Head of caudate nucleus (tissue), 42 donors: Measurements from ENCODE around the gene SHISAL2B.
"Not testable (repeated sequence)": the region's sequence is repeated elsewhere in the genome, so short reads cannot be mapped to it uniquely, and the experiment has no call there.

Experiments
- DNase-seq, 42 donors: peaks; one replicate each; pipeline versions ENCODE4 v3.0.0 to v3.0.0-alpha.2; 2020 to 2021; ENCODE audit warnings: mixed read lengths in 7 of 42
- intact Hi-C: fragments of 100-400 bp; cut with DNase I; formaldehyde crosslinking; loops from one replicate; pipeline ENCODE4 v1.15.0; 2022

SHISAL2B gene

DNA sequence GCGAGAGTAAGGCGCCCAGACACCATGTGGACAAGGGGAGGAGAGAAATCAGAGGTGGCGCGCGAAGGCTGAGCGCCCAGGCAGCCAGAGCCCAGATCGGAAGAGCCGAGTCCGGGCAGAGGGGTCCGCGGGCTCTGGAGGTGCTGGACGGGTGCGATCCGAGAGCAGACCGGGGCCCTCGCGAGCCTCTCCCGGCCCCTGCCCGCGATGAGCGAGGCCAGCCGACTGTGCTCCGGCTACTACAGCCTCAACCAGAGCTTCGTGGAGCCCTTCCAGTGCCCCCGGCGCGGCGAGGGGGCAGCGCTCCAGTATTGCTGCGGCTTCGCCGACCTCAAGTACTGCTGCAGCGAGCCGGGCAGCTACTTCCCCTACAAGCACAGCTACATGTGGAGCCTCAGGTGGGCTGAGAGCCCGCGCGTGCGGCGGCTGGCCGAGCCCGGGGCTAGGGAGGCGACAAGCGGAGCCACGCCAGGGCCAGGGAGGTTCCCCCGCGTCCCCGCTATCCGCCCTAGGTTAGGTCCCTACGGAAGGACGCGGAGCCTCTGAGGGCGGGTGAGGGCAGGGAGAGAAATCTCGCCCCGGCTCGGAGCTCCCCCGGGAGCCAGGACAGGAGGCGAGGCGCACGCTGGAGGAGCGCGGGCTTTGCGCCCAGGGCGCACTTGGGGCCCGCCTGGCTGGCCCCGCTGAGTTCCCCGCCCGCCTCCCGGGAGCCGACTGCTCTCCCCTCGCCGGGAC is at the start of gene SHISAL2B:
Gene SHISAL2B, plus strand, starts transcription at position 87 of the 735 bp plus-strand sequence. Its CDS starts 121 bp downstream, at position 208.
- intact Hi-C loops = no loop called here
- peak in 19 of 42 donors; percentile 6 to 46 (median 16) for DNase-seq

DNA sequence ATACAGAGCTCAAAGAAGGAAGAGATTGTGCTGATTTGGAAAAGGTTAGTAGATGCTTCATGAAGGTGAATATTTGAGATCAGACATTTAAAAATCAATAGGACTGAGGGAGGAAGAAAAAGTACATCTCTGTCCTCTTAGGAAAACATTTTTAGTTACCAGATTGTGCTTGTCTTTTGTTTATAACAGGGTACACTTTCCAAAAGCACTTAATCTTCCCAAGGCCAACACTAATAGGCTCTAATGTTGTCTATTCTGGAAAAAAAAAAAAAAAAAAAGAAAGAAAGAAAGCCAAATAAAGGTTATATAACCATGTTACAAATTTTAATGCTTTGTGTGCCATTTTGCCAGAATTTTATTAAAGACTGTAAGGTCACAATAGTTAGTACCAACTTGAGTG is 45.5 kb upstream of the SHISAL2B start:
- DNase-seq = no peak
- intact Hi-C loops = no loop called here

DNA sequence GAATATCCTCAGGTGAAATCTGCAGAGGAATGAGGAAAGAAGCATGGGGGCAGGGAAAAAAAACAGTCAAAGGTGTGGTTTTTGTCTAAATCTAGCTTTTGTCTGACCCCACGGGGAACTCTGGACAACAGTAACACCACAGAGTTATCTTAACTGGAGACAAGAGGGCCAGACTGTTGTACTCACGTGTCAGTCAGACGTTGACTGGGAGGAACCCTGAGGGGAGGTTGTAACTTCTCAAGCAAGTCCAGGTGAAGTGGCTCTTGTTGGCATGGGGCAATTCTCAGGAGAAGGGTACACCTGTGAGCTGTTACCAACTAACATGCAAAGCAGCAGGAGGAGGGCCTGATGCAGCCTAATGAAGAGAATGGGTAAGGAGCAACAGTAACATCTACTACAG is 44.1 kb upstream of the SHISAL2B start:
- no peak for DNase-seq

DNA sequence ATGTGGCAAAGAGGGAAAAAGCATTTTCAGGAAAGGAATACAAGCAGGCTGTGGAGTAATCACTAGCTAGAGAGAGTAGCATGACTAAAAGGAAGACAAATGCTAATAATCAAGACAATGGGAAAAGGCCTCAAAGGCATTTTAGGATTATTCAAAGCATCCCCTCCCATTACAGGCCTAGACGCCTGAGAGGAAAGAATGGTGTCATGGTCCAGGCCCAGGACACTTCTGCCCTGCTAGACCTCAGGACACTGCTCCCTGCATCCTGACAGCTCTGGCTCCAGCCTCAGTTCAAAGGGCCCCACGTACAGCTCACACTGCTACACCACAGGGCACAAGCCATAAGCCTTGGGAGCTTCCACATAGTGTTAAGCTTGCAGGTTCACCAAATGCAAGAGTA is 40.8 kb upstream of the SHISAL2B start:
- DNase-seq = no peak
- intact Hi-C loops = no loop called here

More for the DNA sequence above, 44.1 kb upstream of the SHISAL2B start:
- intact Hi-C loops = no loop called here

DNA sequence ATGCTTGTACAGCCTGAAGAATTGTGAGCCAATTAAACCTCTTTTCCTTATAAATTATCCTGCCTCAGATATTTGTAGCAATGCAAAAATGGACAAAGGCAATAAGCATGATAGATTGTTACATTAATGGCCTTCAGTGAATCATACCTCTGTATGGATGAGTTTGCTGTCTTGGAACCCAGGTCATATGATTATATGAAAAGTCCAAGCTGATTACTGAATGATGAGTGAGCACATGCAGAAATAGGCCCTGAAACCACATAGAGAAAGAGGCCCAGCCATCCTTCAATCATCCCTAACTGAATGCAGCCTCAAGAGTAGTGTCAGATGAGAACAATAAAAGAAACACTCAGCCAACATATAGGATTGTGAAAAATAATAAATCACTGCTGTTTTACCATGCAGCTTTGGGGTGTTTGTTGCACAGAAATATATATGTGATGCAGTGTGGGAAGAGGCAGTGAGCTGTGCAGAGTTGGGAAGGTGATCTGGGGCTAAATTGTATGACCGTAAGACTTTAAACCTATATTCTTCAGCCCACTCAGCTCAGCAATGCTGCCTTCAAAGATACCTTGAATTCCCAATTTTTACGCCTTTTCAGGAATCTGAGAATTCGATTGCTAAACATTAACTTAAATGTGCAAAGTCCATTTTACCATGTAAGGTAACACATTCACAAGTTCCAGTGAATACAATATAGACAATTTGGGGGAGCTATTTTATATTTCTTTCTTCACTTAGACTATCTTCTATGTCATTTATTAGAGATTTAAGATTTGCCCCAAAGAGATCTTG is 36.3 kb upstream of the SHISAL2B start:
- intact Hi-C loops = no loop called here
- DNase-seq = no peak

DNA sequence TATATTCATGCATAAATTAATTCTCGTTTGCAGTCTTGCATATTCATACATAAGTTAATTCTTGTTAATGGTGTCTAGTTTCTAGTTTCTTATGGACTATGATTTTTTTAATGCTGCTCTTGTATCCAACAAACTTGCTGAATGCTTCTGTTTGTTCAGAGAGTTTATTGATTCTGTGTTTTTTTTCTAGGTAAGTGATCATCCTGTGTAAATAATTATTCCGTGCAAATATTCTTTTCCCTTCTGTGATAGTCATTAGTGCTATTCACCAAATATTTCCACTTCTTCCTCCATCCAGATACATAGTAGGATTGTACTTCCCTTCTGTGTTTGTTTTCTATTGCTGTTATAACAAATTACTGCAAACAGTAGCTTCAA is 35.8 kb upstream of the SHISAL2B start:
- intact Hi-C loops = no loop called here
- no peak for DNase-seq

DNA sequence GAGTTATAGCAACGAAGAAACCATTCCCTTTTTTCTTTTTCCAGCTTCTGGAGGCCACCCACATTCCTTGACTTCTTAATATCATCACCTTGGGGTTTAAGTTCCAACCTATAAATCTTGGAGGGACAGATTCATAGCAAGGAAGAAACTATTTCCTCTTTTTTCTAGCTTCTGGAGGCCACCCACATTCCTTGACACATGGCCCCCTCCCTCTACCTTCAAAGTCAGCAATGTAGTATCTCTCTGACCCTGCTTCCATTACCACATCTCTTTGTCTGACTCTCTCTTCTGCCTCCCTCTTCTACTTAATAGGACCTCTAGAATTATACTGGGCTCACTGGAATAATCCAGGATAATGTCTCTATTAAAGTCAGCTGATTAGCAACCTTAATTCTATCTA is 34.7 kb upstream of the SHISAL2B start:
- intact Hi-C loops = no loop called here
- DNase-seq = no peak

DNA sequence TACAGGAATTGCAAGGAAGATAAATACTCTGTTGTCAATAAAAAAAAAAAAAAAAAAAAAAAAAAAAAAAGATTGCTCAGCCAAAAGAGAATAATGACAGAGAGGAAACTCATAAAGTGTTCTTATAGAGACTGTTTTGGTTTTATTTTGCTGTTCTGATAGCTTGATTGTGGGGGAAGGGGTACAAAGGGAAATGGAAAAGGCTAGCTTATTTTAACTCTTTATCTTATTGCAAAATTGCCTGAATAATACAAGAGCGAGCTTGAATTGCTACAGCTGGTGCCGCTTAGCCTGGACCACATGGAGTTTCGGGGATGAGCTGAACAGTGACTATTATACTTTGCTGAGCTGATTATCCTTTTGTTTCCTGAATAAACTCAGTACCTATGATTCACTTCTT is 31.0 kb upstream of the SHISAL2B start:
- no peak for DNase-seq
- intact Hi-C loops = no loop called here

DNA sequence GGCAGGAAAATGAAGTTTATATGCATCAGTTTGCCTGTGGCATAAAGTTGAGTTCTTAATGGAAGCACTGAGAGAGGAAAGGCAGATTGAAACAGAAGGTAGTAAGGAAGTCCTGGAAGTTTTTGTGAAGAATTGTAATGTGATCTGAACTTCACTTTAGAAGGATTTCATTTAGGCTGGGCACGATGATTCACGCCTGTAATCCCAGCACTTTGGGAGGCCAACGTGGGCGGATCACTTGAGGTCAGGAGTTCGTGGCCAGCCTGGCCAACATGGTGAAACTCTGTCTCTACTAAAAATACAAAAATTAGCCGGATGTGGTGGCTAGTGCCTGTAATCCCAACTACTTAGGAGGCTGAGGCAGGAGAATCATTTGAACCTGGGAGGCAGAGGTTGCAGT is 27.1 kb upstream of the SHISAL2B start:
- intact Hi-C loops, DNase-seq: not testable (repeated sequence)

DNA sequence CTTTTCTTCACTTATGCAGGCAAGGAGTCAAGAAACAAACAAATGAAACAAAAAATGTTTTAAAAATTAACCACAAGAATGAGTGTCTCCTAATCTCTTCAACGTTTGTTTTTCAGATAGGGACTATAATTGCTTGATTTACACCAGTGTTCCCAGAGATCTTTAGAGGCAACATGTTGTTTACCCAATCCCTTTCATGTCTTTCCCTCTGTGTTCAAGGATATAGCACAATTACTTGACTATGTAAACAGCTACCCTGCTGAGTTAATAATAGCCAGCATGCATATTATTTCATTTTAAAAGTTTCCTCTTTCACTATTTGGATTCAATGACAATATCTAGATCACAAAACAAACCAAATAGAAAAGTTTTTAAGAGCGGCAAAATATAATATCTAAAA is 25.1 kb upstream of the SHISAL2B start:
- intact Hi-C loops = no loop called here
- no peak for DNase-seq

DNA sequence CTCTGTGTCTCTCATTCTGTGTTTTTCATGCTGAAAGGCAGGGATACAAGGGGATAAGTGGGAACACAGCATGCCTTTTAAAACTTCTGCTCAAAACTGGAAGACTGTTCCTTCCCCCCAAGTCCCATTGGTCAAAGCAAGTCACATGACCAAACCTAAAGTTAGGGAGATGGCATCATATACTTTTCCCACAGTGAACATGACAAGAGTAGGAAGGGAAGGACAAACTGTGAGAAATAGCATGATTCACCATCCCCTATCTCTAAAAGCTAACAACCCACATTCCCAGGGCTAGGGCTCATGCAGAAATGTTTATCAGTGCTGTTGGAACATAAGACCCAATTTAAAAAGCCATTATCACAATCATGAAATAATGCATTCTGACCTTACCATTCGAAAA is 24.2 kb upstream of the SHISAL2B start:
- intact Hi-C loops = no loop called here
- no peak for DNase-seq

DNA sequence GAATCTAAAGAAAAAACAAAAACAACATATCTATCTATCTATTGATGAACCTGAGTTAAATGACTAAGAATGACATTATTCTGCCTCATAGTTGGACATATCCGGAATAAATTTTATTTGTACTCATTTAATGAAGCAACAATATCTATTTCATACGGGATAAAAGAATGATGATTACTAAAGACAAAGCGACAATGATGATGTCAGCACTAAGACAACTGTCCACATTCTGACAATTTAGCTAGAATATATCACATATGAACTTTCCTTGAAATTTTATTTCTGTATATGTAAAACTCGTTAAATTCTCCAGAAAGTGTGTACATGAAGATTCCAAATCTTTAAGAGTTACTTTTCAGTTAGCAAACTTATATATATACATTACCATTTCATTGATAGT is 23.2 kb upstream of the SHISAL2B start:
- intact Hi-C loops = no loop called here
- no peak for DNase-seq

DNA sequence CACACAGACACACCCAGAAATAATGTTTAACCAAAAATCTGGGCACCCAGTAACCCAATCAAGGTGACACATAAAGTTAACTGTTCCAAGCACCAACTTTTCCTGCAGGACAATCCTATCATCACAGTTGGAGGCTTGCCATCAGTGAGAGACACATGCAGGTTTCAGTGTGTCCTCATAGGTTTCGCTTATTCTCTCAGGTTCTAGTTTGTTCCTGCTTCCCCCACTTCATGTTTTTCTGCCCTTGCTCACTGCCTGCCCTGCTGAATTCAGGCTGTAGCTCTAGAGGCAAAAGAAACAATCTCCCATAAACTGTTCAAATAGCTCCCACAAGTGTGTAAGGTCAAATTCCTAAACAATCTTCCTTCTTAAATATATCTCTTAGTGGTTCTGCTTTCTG is 20.0 kb upstream of the SHISAL2B start:
- intact Hi-C loops = no loop called here
- DNase-seq = no peak

DNA sequence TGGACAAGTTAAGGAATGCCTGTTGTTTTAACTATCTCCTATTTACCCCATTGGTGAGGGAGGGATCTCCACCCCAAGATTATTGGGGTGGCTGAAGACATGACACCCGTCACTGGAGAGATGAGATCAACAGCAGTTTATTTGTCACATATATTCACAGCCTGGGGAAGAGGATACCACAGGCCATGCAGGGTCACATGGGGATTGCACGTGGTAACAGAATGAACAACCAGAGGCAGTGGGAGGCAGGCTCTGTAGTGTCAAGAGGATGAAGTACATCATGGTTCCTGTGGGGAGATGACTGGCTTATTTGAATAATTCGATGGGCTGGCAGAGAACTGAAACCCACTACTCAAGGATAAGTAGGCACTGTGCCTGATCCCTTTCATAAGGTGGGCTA is 18.6 kb upstream of the SHISAL2B start:
- DNase-seq = no peak

DNA sequence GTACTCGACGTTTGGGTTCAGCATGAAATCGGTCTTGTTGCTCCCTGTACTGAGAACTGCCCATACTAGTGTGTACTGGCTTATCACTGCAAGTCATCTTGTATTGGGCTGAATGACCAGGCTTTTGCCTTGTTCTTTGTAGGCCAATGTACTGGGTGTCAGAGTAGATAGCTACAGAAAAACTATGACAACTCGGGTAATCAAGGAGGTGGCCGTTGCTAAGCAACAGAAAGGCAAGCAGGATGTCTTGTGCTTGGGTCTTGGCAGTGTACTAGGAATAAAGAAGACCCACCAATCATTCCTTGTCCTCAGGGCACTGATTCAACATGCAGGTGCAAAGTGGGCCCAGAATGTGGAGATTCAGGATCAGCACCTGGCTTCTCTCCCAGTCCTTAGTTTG is 11.9 kb upstream of the SHISAL2B start:
- intact Hi-C loops = no loop called here
- DNase-seq = peak in 34 of 42 donors; percentile 4 to 76 (median 36)

More for the DNA sequence above, 18.6 kb upstream of the SHISAL2B start:
- intact Hi-C loops = no loop called here

DNA sequence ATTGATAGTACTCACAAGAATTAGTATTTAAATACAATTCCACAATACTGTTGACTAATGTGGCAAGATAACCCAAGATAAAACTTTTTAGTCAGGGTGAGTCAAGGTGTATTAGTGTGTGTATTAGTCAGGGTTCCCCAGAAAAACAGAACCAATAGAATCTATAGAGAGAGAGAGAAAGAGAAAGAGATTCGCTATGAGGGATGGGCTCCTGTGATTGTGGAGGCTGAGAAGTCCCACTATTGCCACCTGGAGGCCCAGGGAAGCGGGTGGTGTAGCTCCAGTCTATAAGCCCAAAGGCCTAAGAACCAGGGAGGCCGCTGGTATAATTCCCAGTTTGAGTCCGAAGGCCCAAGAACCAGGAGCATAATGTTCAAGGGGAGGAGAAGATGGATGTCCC is 10.0 kb upstream of the SHISAL2B start:
- DNase-seq = no peak
- intact Hi-C loops = no loop called here

DNA sequence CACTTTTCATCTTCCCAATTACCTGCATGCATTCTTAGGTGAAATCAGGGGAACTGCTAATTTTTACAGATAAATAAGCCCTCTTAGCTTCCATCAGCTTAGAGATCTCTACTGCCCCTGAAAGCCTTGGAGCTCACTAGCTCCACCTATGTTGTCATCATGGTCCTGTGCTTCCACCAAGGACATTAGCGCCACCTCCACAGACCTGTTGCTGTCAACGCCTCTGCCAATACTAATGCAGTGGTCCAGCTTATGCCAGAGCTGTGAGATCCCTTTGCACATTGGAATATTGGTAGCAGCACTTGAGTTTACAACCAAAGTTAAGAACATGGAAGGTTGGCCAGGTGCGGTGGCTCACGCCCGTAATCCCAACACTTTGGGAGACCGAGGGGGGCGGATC is 7.7 kb upstream of the SHISAL2B start:
- intact Hi-C loops = no loop called here
- no peak for DNase-seq

DNA sequence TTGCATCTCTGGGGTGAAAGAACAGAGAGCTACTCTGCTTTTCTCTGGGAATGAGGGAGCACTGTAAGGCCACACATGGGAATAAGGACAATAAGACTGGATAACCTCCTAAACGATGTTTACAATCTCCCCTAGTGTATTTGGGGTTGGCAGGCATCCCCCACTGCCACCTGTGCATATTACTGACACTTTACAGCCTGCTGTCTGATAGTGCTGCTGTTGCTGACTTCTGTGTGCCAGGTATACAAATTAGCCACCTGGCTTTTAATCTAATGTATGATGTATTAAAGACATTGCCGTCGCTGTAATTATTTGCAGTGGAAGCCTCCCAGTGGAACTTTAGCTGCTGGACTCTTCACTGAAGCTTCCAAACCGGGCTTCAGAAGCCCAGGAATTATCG is 4.4 kb upstream of the SHISAL2B start:
- DNase-seq = no peak
- intact Hi-C loops = no loop called here

DNA sequence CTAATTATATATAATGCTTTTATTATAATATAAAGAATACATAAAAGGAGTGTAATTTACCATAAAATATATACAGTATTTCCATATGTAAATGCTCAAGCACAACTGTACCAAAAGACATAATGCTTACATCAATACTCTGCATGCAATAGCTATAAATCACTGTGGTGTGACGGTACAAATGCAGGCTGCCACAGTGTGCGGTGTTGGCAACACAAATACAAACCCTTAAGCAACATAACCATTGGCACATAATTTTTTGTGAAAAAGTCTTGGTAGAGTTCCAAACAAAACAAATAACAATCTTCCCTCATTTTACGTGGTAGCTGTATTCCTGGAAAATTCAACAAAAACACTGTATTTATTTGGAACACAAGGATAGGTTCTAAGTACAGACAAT is 1.9 kb upstream of the SHISAL2B start:
- intact Hi-C loops = no loop called here
- no peak for DNase-seq

DNA sequence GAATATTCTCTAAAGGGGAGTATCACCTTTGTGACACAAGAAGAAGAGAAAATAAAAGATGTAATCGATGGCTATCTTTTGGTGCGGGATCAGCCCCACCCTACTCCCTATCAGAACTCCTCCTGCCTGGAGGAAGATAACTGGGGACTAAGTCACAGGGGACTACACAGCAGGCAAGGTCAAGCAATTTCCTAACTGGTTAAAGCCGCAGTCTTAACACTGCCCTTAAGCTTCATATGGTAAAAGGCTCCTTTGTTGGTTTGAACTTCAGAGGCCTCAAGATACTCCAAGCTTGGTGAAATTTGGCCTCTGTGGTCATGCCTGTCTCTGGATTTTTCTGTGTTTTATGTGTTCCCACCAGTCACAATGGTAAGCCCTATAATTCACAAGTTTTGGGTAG is 1.3 kb upstream of the SHISAL2B start:
- intact Hi-C loops = no loop called here
- DNase-seq = no peak

DNA sequence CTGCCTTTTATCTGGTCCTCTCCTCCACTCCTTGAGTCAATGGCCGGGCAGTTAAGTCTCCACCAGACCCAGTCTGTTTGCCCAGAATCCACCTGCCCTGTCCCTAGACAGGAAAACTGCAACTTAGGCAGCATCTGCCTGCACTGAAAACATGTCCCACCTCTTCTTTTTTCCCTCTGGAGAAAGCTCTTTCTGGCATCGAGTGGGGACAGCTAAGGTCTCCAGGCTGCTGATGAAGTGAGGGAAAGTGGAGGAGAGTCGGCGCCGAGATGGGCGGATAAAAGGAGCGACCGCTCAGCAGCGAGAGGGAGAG is 243 bp upstream of the SHISAL2B start:
- intact Hi-C loops = no loop called here
- DNase-seq = no peak
